SK-N-SH treated with all-trans-retinoic acid at 6 μM for 48 hours (cell line): ENCODE results near the gene CCDC167.
A peak's percentile ranks its signal among the peaks of the same experiment; 100 is the strongest.

Experiments used
- ATAC-seq: fragments of 200-7000 bp; cut with Tn5 transposase; 3 replicates; pipeline ENCODE4 v1.9.1; 2020; ENCODE audit warnings: mild to moderate bottlenecking, moderate library complexity
- ARNTL ChIP-seq: fragments of 450-650 bp; formaldehyde crosslinking; IDR thresholded peaks from 2 replicates; pipeline ENCODE4 v1.5.0; 2020; ENCODE audit warnings: low read depth, mild to moderate bottlenecking, moderate library complexity, borderline replicate concordance
- BACH2 ChIP-seq: fragments of 250-450 bp; sonication (Bioruptor Pico); IDR thresholded peaks from 2 replicates; pipeline ENCODE4 v1.9.0; 2021; ENCODE audit warnings: mild to moderate bottlenecking, borderline replicate concordance
- CSDC2 ChIP-seq: fragments of 250-450 bp; sonication (Bioruptor Pico); IDR thresholded peaks from 2 replicates; pipeline ENCODE4 v1.5.0; 2020; ENCODE audit warnings: mild to moderate bottlenecking, moderate library complexity
- GLIS3 ChIP-seq: fragments of 250-450 bp; sonication (Bioruptor Pico); IDR thresholded peaks from 2 replicates; pipeline ENCODE4 v1.5.0; 2020; ENCODE audit warnings: mild to moderate bottlenecking, moderate library complexity
- ISL1 ChIP-seq: fragments of 250-450 bp; sonication (Bioruptor Pico); IDR thresholded peaks from 2 replicates; pipeline ENCODE4 v2.1.2; 2022; ENCODE audit warnings: mild to moderate bottlenecking, moderate library complexity
- OSR1 ChIP-seq: fragments of 250-450 bp; sonication (Bioruptor Pico); IDR thresholded peaks from 2 replicates; pipeline ENCODE4 v1.8.0; 2022; ENCODE audit warnings: moderate library complexity, mild to moderate bottlenecking, inconsistent platforms
- RARB ChIP-seq: fragments of 250-450 bp; sonication (Bioruptor Pico); IDR thresholded peaks from 2 replicates; pipeline ENCODE4 v1.8.0; 2021; ENCODE audit warnings: mild to moderate bottlenecking, moderate library complexity
- SNAI2 ChIP-seq: fragments of 250-450 bp; sonication (Bioruptor Pico); IDR thresholded peaks from 2 replicates; pipeline ENCODE4 v1.5.0; 2020; ENCODE audit warnings: mild to moderate bottlenecking, moderate library complexity
- TOX ChIP-seq: fragments of 250-450 bp; sonication (Bioruptor Pico); IDR thresholded peaks from 2 replicates; pipeline ENCODE4 v1.8.0; 2021; ENCODE audit warnings: mild to moderate bottlenecking, moderate library complexity, borderline replicate concordance
- ZC3H10 ChIP-seq: fragments of 250-450 bp; sonication (Bioruptor Pico); IDR thresholded peaks from 2 replicates; pipeline ENCODE4 v1.5.1; 2021; ENCODE audit warnings: mild to moderate bottlenecking, moderate library complexity
- ZFP30 ChIP-seq: fragments of 450-650 bp; formaldehyde crosslinking; IDR thresholded peaks from 2 replicates; pipeline ENCODE4 v1.5.0; 2022; ENCODE audit warnings: mild to moderate bottlenecking, moderate library complexity
- ZNF565 ChIP-seq: fragments of 450-650 bp; formaldehyde crosslinking; conservative IDR thresholded peaks from 2 replicates; pipeline ENCODE4 v1.5.0; 2020; ENCODE audit warnings: low read depth, mild to moderate bottlenecking, moderate library complexity
- ZNF8 ChIP-seq: fragments of 450-650 bp; formaldehyde crosslinking; IDR thresholded peaks from 2 replicates; pipeline ENCODE4 v1.5.0; 2020; ENCODE audit warnings: mild to moderate bottlenecking, moderate library complexity
- TF ChIP-seq, protein P1 (sequence below): fragments of 250-450 bp; sonication (Bioruptor Pico); IDR thresholded peaks from 2 replicates; pipeline ENCODE4 v1.5.1; 2020; ENCODE audit warnings: low read depth, mild to moderate bottlenecking, moderate library complexity
- TF ChIP-seq, protein P2 (sequence below): fragments of 250-450 bp; sonication (Bioruptor Pico); IDR thresholded peaks from 2 replicates; pipeline ENCODE4 v1.5.0; 2020; ENCODE audit warnings: mild to moderate bottlenecking, moderate library complexity
- TF ChIP-seq, protein P3 (sequence below): fragments of 250-450 bp; sonication (Bioruptor Pico); IDR thresholded peaks from 2 replicates; pipeline ENCODE4 v1.5.1; 2021; ENCODE audit warnings: mild to moderate bottlenecking, moderate library complexity

The CCDC167 gene

DNA sequence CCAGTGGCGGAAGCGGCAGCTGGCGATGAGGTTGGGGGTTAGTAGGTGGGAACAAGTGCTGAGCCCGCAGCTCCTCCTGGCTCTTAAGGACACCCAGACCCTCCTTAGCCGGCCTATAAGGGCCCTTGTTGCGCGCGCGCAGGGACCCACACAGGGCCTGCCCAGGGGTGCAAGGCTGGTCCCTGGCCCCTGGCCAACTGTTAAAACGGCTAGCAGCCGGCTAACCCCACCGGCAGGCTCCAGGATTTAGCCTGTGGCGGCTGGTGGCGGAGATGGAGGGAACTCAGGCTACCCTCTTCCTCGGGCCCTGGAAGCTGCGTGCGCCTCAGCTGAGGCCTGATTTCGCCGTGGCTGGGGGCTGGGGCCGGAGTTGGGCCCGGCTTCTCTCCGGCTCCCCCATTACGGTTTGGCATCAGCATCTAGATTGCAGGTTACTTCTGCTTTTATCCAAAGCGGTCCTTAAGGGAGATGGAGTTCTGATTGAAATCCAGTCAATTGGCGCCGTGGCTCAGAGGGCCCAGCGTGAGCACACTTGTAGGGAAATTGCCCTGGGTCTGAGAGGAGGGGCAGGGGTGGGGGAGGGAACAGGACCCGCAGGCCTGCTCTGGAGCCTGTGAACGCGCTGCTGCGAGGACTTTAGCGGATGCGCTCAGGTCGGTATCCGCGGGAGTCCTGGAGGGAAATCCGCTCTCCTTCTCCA lies 36.9 kb upstream of the CCDC167 start:
- no peak for TF ChIP-seq OSR1 (CRISPR knock-in tag)
- no peak for TF ChIP-seq GLIS3 (CRISPR knock-in tag)
- TF ChIP-seq ARNTL (CRISPR knock-in tag): no peak
- no peak for TF ChIP-seq RARB (CRISPR knock-in tag)
- TF ChIP-seq, protein P1, sequence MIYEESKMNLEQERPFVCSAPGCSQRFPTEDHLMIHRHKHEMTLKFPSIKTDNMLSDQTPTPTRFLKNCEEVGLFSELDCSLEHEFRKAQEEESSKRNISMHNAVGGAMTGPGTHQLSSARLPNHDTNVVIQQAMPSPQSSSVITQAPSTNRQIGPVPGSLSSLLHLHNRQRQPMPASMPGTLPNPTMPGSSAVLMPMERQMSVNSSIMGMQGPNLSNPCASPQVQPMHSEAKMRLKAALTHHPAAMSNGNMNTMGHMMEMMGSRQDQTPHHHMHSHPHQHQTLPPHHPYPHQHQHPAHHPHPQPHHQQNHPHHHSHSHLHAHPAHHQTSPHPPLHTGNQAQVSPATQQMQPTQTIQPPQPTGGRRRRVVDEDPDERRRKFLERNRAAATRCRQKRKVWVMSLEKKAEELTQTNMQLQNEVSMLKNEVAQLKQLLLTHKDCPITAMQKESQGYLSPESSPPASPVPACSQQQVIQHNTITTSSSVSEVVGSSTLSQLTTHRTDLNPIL (CRISPR knock-in tag): no peak
- no peak for TF ChIP-seq ISL1 (CRISPR knock-in tag)
- no peak for TF ChIP-seq TOX (CRISPR knock-in tag)
- ATAC-seq: peak; percentile 10; the same call in 1 of the 3 replicates

DNA sequence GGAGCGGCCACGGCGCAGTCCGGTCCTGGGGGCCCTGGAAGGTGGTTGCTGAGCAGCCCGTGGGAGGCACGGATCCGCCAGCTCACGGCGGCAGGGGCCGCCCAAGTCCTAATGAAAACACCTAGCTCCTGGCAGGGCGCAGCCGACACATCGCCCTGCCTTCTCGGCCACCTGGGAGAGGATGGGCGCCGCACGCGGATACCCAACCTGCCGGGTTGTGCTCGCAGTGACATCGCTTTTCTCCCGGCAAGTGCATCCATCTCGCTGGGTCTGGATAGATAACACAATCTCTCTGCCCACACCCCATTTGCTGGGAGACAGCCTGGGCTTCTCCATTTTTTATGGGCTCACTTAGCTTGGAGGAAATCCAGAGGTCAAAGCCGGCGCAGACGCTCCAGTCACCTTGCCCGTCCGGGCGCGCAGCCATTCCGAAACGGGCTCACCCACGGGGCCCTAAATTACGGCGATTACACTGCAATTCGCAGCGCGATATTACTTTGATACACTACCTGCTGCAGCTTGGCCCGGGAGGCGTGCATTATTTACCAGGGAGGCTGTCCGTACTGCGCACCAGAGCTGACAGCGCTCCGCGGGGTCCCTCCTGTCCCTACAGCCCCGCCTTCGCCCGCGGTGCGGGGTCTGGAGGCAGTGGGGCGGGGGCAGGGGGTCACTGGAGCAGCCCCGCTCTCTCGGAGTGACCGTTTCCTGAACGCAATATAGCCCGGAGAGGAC lies 36.2 kb upstream of the CCDC167 start:
- TF ChIP-seq ZC3H10: no peak
- TF ChIP-seq, protein P1 (CRISPR knock-in tag): no peak
- peak; percentile 38 for ATAC-seq

DNA sequence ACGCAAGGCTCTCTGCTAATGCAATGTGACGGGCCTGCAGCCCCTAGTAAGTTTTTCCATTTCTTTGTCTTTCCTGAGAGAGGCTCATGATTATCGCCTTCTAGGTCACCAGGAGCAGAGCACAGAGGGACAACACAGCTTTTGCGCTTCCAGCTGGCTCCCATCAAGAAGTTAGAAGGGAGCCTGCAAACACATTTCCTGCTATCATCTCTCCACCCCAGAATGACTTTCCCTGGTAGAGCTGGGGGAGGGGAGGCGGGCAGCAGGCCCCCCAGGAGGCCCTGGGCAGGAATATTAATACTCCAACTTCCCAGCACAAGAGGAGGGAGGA lies 35.7 kb upstream of the CCDC167 start:
- ATAC-seq: no peak
- no peak for TF ChIP-seq ZC3H10
- TF ChIP-seq, protein P2, sequence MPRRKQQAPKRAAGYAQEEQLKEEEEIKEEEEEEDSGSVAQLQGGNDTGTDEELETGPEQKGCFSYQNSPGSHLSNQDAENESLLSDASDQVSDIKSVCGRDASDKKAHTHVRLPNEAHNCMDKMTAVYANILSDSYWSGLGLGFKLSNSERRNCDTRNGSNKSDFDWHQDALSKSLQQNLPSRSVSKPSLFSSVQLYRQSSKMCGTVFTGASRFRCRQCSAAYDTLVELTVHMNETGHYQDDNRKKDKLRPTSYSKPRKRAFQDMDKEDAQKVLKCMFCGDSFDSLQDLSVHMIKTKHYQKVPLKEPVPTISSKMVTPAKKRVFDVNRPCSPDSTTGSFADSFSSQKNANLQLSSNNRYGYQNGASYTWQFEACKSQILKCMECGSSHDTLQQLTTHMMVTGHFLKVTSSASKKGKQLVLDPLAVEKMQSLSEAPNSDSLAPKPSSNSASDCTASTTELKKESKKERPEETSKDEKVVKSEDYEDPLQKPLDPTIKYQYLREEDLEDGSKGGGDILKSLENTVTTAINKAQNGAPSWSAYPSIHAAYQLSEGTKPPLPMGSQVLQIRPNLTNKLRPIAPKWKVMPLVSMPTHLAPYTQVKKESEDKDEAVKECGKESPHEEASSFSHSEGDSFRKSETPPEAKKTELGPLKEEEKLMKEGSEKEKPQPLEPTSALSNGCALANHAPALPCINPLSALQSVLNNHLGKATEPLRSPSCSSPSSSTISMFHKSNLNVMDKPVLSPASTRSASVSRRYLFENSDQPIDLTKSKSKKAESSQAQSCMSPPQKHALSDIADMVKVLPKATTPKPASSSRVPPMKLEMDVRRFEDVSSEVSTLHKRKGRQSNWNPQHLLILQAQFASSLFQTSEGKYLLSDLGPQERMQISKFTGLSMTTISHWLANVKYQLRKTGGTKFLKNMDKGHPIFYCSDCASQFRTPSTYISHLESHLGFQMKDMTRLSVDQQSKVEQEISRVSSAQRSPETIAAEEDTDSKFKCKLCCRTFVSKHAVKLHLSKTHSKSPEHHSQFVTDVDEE (CRISPR knock-in tag): no peak
- no peak for TF ChIP-seq CSDC2 (CRISPR knock-in tag)
- no peak for TF ChIP-seq ZNF565 (CRISPR knock-in tag)
- TF ChIP-seq GLIS3 (CRISPR knock-in tag): no peak
- no peak for TF ChIP-seq TOX (CRISPR knock-in tag)
- TF ChIP-seq, protein P3, sequence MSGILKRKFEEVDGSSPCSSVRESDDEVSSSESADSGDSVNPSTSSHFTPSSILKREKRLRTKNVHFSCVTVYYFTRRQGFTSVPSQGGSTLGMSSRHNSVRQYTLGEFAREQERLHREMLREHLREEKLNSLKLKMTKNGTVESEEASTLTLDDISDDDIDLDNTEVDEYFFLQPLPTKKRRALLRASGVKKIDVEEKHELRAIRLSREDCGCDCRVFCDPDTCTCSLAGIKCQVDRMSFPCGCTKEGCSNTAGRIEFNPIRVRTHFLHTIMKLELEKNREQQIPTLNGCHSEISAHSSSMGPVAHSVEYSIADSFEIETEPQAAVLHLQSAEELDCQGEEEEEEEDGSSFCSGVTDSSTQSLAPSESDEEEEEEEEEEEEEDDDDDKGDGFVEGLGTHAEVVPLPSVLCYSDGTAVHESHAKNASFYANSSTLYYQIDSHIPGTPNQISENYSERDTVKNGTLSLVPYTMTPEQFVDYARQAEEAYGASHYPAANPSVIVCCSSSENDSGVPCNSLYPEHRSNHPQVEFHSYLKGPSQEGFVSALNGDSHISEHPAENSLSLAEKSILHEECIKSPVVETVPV: no peak

DNA sequence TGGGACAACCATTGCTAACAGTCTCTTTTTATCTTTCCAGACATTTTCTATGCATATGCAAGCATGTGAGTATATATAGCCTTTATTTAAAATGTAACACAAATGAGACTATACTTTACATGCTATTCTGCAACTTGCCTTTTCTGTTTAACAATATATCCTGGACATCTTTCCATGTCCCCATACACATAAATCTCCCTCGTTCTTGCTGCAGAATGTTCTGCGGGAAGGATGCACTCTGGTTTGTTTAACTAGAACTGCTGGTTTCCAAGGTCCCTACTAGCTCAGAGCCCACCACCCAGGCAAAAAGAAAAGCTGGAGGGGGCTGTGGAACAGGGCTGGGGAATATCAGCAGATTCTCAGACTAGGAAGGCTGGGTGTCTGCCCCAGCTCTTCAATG lies 35.2 kb upstream of the CCDC167 start:
- TF ChIP-seq ZFP30 (CRISPR knock-in tag) (no peak), SNAI2 (CRISPR knock-in tag) (no peak), ZC3H10 (no peak), RARB (CRISPR knock-in tag) (no peak), BACH2 (CRISPR knock-in tag) (no peak), ZNF8 (no peak)
- TF ChIP-seq, protein P2 (CRISPR knock-in tag): no peak
- TF ChIP-seq, protein P1 (CRISPR knock-in tag): no peak
- TF ChIP-seq, protein P3: no peak
- ATAC-seq: no peak
